Measurements from ENCODE around the gene ACTN3.
"Not testable (repeated sequence)": the region's sequence is repeated elsewhere in the genome, so short reads cannot be mapped to it uniquely, and the experiment has no call there.

Gene ACTN3

DNA sequence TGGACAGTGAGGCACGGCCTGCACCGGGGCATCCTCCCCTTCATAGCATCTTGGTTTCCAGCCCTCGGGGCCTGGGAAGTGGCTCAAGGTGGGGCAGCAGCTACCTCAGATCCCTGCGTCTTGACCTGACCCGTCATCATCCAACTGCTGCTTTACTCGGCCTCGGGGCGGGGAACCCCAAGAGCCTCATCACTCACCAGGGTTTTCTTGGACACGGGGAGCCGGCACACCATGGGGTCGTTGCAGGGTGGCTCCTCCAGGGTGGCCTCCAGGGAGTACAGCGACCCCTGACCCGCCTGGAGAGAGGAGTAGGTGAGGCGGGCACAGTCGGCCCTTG, 21.1 kb downstream of the ACTN3 start:
- no peak for DNase-seq

DNA sequence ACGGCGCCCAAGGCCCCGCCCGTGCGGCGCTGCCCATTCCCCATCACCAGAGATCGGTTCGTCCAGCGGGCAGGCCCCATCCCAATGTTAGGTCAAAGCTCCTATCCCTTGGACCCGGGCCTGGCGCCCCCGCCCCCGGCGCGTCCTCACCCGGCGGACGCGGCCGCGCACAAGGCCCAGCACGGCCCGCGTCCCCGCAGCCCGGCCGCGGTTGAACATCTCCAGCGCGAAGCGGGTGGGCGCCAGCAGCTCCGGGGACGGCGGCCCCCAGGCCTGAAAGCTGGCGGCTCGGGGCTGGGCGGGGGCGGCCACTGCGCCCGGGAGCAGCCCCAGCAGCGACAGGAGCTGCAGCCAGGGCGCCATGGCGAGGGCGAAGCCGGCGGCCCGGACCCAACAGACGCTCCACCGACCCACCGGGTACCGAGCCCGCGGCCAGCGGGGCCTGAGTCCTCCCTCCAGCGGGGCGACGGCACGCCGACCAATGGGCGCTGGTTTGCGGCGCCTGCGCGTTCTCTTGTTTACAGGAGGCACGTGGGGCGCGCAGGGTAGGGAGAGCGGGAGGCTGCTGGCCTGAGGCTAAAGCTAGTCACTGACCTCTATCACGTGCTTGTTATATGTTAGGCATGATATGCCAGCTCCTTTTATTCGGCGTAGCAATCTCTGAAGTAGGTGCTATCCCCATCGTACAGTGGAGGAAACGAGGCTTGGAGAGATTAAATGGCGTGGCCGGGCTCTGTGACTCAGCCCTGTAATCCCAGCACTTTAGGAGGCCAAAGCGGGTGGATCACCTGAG, 21.6 kb downstream of the ACTN3 start, which contains the start of gene CTSF:
TSS of gene CTSF (minus strand) at position 483 of the 793 bp plus-strand sequence. CDS start at position 363, 120 bp downstream.
- DNase-seq: peak; percentile 68

DNA sequence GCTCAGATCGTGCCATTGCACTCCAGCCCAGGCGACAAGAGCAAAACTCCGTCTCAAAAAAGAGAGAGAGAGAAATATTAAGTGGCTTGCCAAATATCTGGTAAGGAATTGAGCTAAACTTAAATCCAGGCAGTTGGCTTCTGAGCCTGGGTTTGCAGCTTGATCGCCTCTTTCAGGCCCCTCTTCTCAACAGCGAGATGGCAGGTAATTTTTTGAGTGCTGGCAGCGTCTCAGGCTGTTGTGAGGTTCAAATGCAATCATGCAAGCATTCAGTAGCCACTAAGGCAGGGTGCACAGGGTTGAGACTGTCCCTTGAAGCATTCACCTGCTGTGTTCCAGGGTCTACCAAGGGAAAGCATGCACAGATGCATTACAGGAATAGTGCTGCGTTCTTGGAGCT, 22.4 kb downstream of the ACTN3 start:
- DNase-seq: no peak

DNA sequence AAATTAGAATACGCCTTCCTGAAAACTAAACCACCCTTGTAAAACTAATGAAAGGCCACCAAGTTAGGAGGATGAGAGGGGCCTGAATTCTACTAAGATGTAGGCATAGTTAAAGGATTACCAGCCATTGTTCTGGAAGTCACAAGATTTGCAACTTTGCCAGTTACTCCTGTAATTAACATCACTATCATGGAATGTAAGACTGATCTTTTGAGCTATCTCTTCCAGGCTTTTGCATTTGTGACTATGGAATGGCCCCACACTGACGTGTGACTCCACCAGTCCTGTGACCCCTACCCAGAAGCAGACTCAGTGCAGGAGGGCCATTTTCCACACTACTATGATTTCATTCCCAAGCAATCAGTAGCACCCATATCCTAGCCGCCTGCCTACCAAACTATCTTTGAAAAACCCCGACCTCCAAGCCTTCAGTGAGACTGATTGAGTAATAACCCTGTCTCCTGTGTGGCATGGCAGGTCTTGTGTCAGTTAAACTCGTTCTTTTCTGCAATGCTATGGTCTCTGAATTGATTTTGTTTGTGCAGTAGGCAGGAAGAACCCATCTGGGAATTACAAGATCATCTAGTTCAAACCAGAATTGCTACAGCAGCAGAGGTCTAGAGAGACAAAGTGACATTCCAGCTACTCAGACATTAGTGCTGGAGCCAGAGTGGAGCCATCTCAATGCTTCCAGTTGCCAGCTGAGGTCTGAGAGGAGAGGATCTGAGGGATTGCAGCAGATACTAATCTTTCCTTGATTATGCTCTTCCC, 23.6 kb downstream of the ACTN3 start:
- no peak for DNase-seq

DNA sequence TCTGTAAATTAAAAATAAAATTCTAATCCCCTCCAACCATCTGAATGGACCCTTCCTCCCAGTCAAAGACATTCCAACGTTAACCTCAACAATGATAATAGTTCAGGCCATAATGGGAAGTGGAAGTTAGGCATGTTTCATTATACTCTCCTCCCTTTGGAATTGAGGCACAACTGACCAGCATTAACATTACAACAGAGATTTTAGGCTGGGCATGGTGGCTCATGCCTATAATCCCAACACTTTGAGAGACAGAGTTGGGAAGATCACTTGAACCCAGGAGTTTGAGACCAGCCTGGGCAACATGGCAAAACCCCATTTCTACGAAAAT, 24.1 kb downstream of the ACTN3 start:
- no peak for DNase-seq

DNA sequence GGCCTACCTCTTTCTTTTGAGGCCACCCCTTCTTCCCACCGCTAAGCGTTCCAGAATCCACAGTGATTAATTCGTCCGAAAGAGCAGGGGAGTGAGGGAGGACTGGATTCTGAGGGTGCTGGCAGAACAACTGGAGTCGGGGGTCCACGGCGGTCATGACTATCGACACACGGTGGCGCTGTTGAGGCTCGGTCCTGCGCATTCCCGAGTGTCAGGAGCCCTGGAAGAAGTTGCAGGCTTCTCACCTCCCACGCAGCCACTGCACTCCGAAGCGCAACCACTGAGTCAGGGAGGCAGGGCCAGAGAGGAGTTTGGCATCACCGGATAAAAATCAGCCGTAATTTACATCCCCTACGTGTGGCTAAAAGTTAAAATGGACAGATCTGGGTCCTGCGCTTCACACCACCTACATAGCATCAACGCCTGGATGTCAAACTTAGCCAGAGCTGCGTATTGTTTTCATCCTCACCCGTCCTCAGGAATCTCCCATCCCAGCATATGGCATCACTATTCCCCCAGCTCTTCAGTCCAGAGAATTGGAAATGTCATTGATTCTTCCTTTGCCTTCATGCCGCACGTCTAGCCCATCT, 32.4 kb downstream of the ACTN3 start:
- DNase-seq: no peak

DNA sequence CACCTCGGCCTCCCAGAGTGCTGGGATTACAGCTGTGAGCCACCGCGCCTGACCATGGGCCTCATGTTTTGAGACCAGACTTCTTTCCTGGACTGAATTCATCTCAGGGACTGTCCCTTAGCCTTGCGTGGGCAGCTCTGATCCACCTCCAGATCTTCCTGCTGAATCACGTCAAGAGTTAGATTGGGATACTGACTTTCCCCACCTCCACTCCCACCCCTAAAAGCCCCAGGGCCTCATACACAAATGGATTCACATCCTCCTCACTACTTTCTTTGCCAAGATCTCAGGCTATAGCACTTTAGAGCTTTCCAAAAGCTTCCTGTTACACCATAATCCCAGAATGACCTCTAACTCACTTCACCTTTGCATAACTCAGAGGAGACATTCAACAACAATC, 34.1 kb downstream of the ACTN3 start:
- no peak for DNase-seq

DNA sequence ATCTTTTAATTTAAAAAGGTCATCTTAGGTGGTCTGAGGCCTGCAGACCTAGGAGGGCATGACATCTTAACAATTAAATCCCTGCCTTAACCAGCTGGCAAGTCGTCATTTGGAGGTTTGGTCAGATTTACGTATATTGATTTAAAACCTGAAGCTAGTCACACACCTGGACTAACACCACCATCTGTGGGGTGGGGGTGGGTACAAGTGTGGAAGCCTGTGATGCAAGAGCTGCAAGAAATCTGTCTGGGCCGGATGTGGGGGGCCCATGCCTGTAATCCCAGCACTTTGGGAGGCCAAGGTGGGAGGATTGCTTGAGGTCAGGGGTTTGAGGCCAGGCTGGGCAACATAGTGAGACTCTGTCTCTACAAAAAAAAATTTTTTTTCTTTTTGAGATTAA, 34.6 kb downstream of the ACTN3 start:
- no peak for DNase-seq

DNA sequence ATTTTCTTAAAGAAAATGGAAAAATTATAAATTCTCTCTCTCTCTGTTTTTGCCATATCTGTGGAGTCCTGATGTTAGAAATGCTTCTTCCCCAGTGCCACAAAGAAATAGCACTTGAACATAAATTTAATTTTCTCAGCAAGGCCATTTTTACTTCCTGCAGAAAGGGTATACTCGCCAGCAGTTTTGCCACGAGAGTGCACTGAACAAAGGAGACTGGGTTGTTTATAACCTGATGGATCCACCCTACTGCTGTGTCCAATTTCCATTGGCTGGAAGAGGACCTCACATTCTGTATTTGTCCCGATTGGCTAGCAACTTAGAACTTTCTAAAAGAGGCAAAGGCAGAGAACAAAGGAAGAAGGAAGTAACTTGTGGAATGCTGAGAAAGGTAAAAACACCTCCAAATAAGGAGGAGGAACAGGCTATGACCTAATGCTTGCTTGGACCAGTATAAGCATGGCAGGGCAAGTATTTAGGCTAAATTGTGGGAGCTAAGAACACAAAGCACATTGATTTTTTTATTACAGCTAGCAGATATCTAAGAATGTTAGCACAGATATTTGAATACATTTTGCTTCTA, 36.0 kb downstream of the ACTN3 start:
- not testable (repeated sequence) for DNase-seq

DNA sequence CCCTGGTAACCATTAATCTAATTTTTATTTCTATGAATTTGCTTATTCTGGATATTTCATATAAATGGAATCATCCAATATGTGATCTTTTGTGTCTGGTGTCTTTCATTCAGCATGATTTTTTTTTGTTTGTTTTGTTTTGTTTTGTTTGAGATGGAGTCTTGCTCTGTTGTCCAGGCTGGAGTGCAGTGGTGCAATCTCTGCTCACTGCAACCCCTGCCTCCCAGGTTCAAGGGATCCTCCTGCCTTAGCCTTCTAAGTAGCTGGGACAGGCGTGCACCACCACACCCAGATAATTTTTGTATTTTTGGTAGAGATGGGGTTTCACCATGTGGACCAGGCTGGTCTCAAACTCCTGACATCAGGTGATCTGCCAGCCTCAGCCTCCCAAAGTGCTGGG, 38.7 kb downstream of the ACTN3 start:
- not testable (repeated sequence) for DNase-seq

DNA sequence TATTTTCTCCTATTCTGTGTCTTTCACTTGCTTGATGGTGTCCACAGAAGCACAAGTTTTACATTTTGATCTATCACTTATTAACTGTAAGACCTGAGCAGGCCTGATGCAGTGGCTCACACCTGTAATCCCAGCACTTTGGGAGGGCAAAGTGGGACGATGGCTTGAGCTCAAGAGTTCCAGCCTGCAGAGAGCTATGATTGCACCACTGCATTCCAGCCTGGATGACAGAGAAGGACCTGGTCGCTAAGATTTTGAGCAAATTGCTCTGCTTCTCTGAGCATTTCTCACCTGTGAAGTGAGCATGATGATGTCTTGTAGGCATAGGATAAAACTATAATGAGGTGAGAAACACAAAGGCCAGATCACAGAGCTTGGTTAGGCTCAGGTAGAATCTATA, 39.4 kb downstream of the ACTN3 start:
- DNase-seq: no peak

DNA sequence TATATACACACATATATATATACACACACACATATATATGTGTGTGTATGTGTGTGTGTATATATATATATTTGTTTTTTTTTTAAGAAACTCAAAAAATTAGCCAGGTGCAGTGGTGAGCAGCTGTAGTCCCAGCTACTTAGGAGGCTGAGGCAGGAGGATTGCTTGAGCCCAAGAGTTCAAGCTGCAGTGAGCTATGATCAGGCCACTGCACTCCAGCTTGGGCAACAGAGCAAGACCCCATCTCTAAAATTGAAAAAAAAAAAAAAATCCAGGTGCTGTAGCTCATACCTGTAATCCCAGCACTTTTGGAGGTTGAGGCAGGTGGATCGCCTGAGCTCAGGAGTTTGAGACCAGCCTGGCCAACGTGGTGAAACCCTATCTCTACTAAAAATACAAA, 42.6 kb downstream of the ACTN3 start:
- not testable (repeated sequence) for DNase-seq

DNA sequence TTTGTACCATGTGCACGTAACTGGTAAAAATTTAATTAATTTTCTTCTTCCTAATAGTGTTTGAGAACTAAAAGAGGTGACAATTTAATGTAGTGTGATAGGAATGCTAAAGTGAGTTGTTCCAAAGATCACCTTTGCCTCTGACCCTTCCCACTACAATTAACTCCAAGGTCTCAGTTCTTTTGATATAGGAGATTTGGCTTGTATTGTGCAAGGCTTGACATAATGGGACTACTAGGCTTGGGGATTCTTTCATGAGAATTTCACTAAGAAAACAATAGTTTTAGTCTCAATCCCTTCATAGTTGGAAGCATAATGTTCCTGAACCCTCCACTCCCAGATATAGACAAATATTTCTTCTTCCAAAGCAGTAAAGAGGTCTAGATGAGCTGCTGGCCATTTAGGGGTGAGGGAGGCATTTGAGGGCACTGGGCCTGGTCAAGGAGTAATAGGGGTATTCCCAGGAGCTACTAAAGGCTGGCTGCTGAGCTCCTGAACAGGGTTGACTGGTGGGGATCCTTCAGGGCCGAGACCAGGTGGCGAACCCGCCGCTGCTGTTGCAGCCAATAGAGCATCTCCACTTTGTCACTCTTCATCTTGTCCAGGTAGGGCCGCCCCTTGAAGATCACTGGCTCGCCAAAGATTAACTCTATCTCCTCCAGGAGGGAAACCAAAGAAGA, 43.4 kb downstream of the ACTN3 start:
- no peak for DNase-seq

DNA sequence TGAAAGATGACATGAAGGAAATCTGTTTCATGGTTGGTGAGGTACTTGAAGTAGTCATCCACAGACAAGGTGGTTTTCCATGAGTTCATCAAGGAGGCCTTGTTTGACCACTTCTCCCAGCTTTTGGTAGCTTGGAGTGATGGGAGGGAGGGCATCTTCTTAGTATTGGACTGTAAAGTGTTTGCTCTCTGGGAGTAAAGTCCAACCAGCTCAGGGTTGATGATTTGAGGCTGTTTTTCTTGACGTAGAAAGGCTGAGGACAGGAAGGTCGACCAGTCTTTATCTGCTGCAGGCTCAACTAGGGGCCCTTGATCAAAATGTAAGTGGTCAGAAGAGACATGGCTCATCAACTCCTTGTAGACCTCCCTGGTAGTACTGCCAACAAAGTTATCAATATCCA, 44.5 kb downstream of the ACTN3 start:
- DNase-seq: no peak

DNA sequence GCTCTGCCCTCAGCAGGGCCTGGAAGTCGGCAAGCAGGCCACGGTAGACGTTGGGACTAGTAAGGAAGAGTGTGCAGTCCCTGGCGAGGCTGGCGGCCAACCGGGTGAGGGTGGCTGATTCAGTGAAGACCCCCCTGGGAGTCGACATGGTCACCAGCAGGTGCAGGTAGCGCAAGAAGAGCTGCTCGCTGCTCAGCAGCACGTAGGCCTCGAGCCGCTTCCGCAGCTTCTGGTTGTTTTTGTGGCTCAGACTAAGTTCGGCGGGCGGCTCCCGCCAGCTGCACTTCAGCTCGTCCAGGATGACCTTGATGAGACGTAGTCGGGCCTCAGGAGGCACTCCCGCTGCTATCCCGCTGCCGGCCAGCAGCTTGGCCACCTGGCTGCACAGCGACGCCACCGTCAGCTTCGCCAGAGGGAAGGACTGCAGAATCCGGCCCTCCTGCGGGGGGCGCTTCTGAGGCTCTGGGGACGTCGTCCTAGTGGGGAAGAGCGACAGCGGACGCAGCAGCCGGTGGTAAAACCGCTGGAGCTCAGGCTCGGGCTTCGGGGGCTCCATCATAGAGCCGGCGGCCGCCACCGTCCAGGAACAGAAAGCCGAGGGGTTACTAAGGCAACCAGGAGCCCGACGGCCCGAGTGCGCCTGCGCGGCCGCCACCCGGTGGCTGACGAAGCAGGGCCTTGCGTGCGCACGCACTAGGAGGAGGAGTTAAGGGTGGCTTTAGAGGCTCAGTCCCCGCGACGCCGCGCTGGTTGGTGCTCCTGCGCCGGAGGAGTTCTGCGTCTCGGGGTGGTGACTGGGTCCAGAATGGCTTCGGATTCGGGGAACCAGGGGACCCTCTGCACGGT, 46.0 kb downstream of the ACTN3 start, which contains the start of the genes CCDC87 and CCS:
TSS of gene CCDC87 (minus strand) at position 607 of the 846 bp plus-strand sequence. CDS start at position 559, 48 bp downstream.
TSS of gene CCS (plus strand) at position 729 of the 846 bp plus-strand sequence. CDS start at position 806, 77 bp downstream.
- DNase-seq: peak; percentile 89

DNA sequence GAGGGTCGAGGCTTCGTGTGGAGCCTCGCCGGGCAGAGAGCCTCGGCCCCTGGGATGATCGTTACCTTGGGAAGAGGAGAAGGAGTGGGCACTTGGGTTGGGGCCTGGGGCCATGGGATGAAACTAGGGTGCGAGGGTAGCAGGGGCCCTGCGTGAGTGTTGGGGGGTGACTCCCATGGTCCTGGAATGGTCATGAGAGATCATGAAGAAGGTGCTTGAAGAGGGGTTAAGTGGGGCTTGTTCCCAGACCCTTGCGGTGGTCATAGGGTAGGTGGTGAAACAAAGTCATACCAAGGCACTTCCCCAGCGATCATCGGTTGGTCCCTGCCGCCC, 46.6 kb downstream of the ACTN3 start:
- no peak for DNase-seq

DNA sequence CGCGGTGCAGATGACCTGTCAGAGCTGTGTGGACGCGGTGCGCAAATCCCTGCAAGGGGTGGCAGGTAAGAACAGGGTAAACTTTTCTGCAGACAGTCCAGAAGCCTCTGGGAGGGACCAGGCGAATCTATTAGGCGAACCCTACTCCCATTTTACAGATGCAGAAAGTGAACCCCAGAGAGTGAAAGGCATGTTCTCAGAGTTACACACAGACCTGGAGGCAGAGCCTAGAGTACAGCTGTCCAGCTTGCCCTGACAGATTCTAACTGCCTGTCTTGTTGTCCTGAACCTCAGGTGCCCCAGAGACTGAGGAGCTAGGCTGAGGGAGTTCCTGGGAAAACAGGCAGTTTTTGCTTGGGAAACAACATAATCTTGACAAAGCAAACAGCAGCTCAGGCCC, 46.9 kb downstream of the ACTN3 start:
- no peak for DNase-seq

DNA sequence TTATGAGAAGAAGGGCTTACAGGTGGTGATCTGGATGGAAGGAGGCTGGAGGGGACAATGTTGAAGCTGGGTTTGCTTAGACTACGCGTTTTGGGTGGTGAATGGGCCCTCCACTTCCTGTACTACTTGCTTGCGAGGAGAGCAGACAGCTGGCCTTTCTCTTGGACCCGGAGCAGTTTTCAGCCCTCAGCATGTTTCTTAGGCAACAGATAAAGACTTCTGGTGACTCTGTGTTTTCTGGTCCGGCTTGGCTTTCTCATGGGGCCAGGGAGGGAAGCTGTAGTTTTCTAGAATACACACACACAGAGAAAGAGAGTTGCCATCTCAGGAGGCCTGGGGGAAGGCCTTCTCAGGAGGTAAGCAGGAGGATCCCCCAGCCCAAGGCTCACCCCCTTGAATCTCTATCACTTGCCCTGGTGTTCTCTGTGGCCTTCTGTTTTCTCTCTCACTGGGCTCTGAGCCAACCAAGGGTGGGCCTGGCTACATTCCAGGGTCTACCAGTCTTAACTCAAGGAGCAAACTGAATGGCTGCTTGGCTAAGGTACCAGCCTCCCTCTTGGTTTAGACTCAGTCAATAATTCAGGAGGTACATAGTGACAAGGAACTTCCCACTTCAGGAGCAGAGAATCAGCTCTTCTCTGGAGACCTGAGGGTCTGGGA, 48.7 kb downstream of the ACTN3 start:
- no peak for DNase-seq

DNA sequence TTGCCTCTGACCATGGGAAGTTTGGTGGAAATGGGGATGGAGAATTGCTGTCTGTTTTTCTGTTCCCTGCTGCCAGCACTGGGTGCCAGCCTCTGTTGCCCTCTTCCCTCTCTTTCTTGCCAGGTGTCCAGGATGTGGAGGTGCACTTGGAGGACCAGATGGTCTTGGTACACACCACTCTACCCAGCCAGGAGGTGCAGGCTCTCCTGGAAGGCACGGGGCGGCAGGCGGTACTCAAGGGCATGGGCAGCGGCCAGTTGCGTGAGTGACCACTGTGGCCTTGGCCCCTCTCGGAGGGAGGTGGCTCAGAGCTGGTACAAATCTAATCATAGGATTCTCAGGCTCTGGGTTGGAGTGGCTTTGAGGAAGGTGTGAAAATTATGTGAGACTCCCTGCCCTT, 52.3 kb downstream of the ACTN3 start:
- DNase-seq: no peak

DNA sequence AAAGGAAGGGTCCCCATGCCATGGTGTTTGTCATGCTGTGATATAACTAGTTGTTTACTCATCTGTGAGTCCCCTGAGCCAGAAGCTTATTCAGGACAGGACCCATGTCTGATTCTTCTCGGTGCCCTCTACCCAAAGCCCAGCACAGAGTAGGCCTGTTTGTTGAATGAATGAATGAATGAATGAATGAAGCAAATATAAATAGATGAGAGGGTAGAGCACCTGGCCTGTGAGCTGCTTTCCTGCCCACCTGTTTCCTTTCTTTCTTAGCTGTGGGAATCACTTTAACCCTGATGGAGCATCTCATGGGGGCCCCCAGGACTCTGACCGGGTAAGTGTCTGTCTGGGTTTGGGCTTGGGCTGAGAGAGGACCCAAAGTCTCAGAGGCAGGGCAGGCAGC, 53.5 kb downstream of the ACTN3 start:
- no peak for DNase-seq

DNA sequence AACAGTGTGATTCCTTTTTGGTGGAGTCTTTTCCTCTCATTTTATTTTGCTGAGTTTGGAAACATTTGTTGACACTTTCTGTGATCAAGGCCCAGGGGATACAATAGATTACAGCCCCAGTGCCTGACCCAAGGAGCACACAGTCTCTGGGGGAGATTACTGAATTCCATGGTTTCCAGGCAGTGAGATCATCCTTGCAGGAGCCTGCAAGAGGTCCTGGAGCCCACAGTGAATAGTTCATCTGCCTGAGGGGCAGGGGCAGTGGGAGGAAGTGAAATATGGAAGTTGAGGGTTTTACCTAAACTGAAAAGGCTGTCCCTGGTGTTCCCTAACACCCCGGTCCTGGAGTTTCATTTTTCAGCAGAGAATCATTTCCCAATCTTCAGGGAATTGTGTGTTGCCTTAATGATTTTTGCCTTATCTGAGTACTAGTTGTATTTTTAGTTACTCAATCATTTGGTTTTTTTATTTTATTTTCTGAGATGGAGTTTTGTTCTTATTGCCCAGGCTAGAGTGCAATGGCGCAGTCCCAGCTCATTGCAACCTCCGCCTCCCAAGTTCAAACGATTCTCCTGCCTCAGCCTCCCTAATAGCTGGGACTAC, 54.0 kb downstream of the ACTN3 start:
- DNase-seq: no peak
